Endothelial cell of umbilical vein (primary cell): ENCODE results near the gene ARHGEF7. TPM values are rescaled to one million over a fixed set of nuclear protein-coding genes. Genes with fewer than 3 reads are reported as not detected.

Source experiments
- BruUV-seq: library from RNA; stranded (reverse); fragments of 400-500 nt; replicated peaks from 2 replicates; lab custom pipeline; 2021; lab: Mats Ljungman, UMichigan
- CTCF ChIA-PET: fragments of 300-600, 350-600 bp; sonication (Branson Sonifier 250); formaldehyde crosslinking; loops from one replicate; lab custom pipeline; 2021; ENCODE audit warnings: antibody characterized with exemption, inconsistent platforms; lab: Charles Lee
- POLR2A ChIA-PET: fragments of 300-600, 350-600 bp; sonication (Branson Sonifier 250); formaldehyde crosslinking; loops from one replicate; lab custom pipeline; 2021; ENCODE audit warnings: antibody characterized with exemption, inconsistent platforms; lab: Charles Lee
- DNase-seq: peaks from one replicate; pipeline ENCODE4 v3.0.0-alpha.2; 2011; ENCODE audit warnings: low read depth, low spot score
- FAIRE-seq: peaks from 2 replicates; lab custom pipeline; 2011; peaks lifted over from hg19 to GRCh38; lab: Jason Lieb, UNC
- H2AFZ ChIP-seq: 2 replicates; pipeline ENCODE4 v1.6.0; 2012; ENCODE audit warnings: low read depth, low read length, control low read depth, inconsistent platforms
- H3K27ac ChIP-seq: 2 replicates; pipeline ENCODE4 v1.5.1; 2011; ENCODE audit warnings: low read depth, mild to moderate bottlenecking, control low read depth, low read length, moderate library complexity; ENCODE audit not compliant: insufficient read depth
- H3K27me3 ChIP-seq, 2 experiments: 2 replicates each; pipeline versions ENCODE4 v1.6.0 to v1.6.1; 2011; ENCODE audit warnings: low read length in 2 of 2, mixed read lengths in 1 of 2; ENCODE audit not compliant: control insufficient read depth in 2 of 2, insufficient read depth in 2 of 2
- H3K36me3 ChIP-seq, 2 experiments: 2 replicates in 1 of 2; 3 replicates in 1 of 2; pipeline ENCODE4 v1.5.1; 2011; ENCODE audit warnings: low read length in 2 of 2, mild to moderate bottlenecking in 1 of 2, moderate library complexity in 1 of 2; ENCODE audit not compliant: control insufficient read depth in 2 of 2, insufficient read depth in 2 of 2; ENCODE audit errors: extremely low read depth in 1 of 2
- H3K4me1 ChIP-seq: 3 replicates; pipeline ENCODE4 v1.5.1; 2011; ENCODE audit warnings: mild to moderate bottlenecking, low read length; ENCODE audit not compliant: control insufficient read depth, insufficient read depth; ENCODE audit errors: extremely low read depth
- H3K4me2 ChIP-seq: 2 replicates; pipeline ENCODE4 v1.6.1; 2011; ENCODE audit warnings: low read length, control low read depth, mixed read lengths; ENCODE audit not compliant: insufficient read depth
- H3K4me3 ChIP-seq, 3 experiments: fragments of 200-600 bp in 1 of 3; sonication (generic), shearing (Covaris generic) in 1 of 3; replicated peaks in 1 of 3; 2 replicates each; pipeline ENCODE4 v1.5.1; 2011 to 2016; ENCODE audit warnings: control low read depth in 3 of 3, low read length in 3 of 3, mild to moderate bottlenecking in 2 of 3, inconsistent platforms in 1 of 3, low read depth in 1 of 3, moderate library complexity in 1 of 3; ENCODE audit not compliant: insufficient read depth in 1 of 3
- H3K79me2 ChIP-seq: 2 replicates; pipeline ENCODE4 v1.6.0; 2012; ENCODE audit warnings: low read length, inconsistent platforms; ENCODE audit not compliant: control insufficient read depth, insufficient read depth
- H3K9ac ChIP-seq: replicated peaks from 2 replicates; pipeline ENCODE3; 2011; ENCODE audit warnings: low read length, control low read depth; ENCODE audit not compliant: insufficient read depth; ENCODE audit errors: extremely low read depth
- H3K9me1 ChIP-seq: replicated peaks from 3 replicates; pipeline ENCODE4 v1.6.0; 2011; ENCODE audit warnings: mild to moderate bottlenecking, low read length; ENCODE audit not compliant: control insufficient read depth, insufficient read depth; ENCODE audit errors: extremely low read depth
- H3K9me3 ChIP-seq: replicated peaks from 2 replicates; pipeline ENCODE4 v1.5.1; 2012; ENCODE audit warnings: low read length, inconsistent platforms; ENCODE audit not compliant: control insufficient read depth, insufficient read depth
- H4K20me1 ChIP-seq: replicated peaks from 2 replicates; pipeline ENCODE3; 2011; ENCODE audit warnings: mild to moderate bottlenecking, low read length; ENCODE audit not compliant: control insufficient read depth, insufficient read depth; ENCODE audit errors: extremely low read depth
- CTCF ChIP-seq, 2 donors: IDR thresholded peaks; 1 replicate in 1 of 2; 2 replicates in 1 of 2; pipeline ENCODE4 v1.5.1; 2011; ENCODE audit warnings: low read length in 2 of 2, mild to moderate bottlenecking in 2 of 2, moderate library complexity in 2 of 2, control low read depth in 1 of 2, inconsistent platforms in 1 of 2, low read depth in 1 of 2; ENCODE audit not compliant: insufficient read depth in 1 of 2; ENCODE audit errors: extremely low read depth in 1 of 2
- EZH2 ChIP-seq: IDR thresholded peaks from 2 replicates; pipeline ENCODE4 v1.6.1; 2012; ENCODE audit warnings: borderline replicate concordance, low read depth, mild to moderate bottlenecking, moderate library complexity, low read length, inconsistent platforms; ENCODE audit not compliant: severe bottlenecking
- FOS ChIP-seq: IDR thresholded peaks from 2 replicates; pipeline ENCODE4 v1.6.1; 2011; ENCODE audit warnings: mild to moderate bottlenecking, low read length, moderate library complexity, borderline replicate concordance; ENCODE audit not compliant: insufficient read depth
- GATA2 ChIP-seq: IDR thresholded peaks from 2 replicates; pipeline ENCODE4 v1.7.0; 2011; ENCODE audit warnings: low read depth, mild to moderate bottlenecking, moderate library complexity, mixed read lengths, low read length; ENCODE audit not compliant: insufficient read length, insufficient read depth
- JUN ChIP-seq: IDR thresholded peaks from 2 replicates; pipeline ENCODE4 v1.6.1; 2011; ENCODE audit warnings: borderline replicate concordance, low read depth; ENCODE audit not compliant: insufficient read length, insufficient read depth
- MAX ChIP-seq: IDR thresholded peaks from 2 replicates; pipeline ENCODE4 v1.6.1; 2011; ENCODE audit not compliant: insufficient read depth, insufficient read length
- MYC ChIP-seq: IDR thresholded peaks from one replicate; pipeline ENCODE4 v1.6.1; 2011; ENCODE audit warnings: mild to moderate bottlenecking, low read depth, low read length
- dilution Hi-C: fragments of 300-500 bp; cut with MboI; formaldehyde crosslinking; loops from one replicate; pipeline ENCODE4 v1.15.0; 2019; ENCODE audit warnings: low sequenced_read_pairs; ENCODE audit not compliant: extremely low pct_ligation_motif_present
- intact Hi-C: fragments of 100-400 bp; cut with micrococcal nuclease; formaldehyde crosslinking; loops from one replicate; pipeline ENCODE4 v1.10.0; 2022
- polyA plus RNA-seq, 4 experiments: library from polyadenylated mRNA; depleted of rRNA in 3 of 4; stranded (reverse) in 3 of 4; unstranded in 1 of 4; fragments of >200 nt; gene quantifications; 2 replicates each; pipeline versions ENCODE4 v1.2.1 to v1.2.3, GENCODE V29; 2011 to 2012; ENCODE audit warnings: missing spikeins in 1 of 4
- total RNA-seq: library from RNA; stranded (reverse); gene quantifications from 2 replicates; pipeline ENCODE4 v1.2.3, GENCODE V29; 2021

Gene ARHGEF7
- total and polyA plus RNA-seq, 2 donors (not counting 3 experiments of a cell fraction or from before 2014, with no cell fraction given): 94.9 to 155 TPM

- Histone ChIP-seq H3K9ac (no peak overlapping the region), H3K9me1 (no peaks in the 10 kb centered on the region), H3K79me2 (peaks cover 35% of the 10 kb centered on the region), H2AFZ (no peak overlapping the region), H3K4me2 (no peak overlapping the region), H3K27ac (no peak overlapping the region), H3K36me3 (peaks cover 10 to 22% of the 10 kb centered on the region in 2 experiments), H3K4me3 (no peak overlapping the region), H4K20me1 (peaks cover 7% of the 10 kb centered on the region), H3K4me1 (peaks cover 13% of the 10 kb centered on the region), H3K27me3 (no peaks in the 10 kb centered on the region), H3K9me3 (no peaks in the 10 kb centered on the region)
- FAIRE-seq (no peak), DNase-seq (no peak)
- TF ChIP-seq FOS: no peak
- no peak for TF ChIP-seq JUN
- TF ChIP-seq EZH2: no peak
- no peak for TF ChIP-seq MAX
- no peak for TF ChIP-seq MYC
- TF ChIP-seq CTCF (IDR thresholded peaks at IDR 0.05; ENCODE audit: extremely low read depth in 1 of 2, insufficient read depth in 1 of 2, low read depth in 1 of 2, low read length in 2 of 2): no peak
- no peak for TF ChIP-seq GATA2
- dilution Hi-C loops: no loop called here
- intact Hi-C loops: no loop called here
- CTCF ChIA-PET: no interaction called here
- BruUV-seq: no TSS peak
- POLR2A ChIA-PET: no interaction called here
These were observed 132.4 kb downstream of the ARHGEF7 start for GRCh38 chr13:111247552-111247951.
